ENCODE results near the gene MYO15B.

MYO15B gene

GRCh38 chr17:75602644-75603043 is 15.0 kb downstream of the MYO15B start:
- no peak for DNase-seq (ENCODE audit: low spot score)

GRCh38 chr17:75603123-75603522 is 15.5 kb downstream of the MYO15B start:
- no peak for DNase-seq (ENCODE audit: low spot score)

- no peak for DNase-seq (ENCODE audit: low spot score)
Observed at GRCh38 chr17:75604034-75604695, 16.6 kb downstream of the MYO15B start.

GRCh38 chr17:75605790-75606189 is 18.2 kb downstream of the MYO15B start:
- no peak for DNase-seq (ENCODE audit: low spot score)

GRCh38 chr17:75607086-75607485 is 19.5 kb downstream of the MYO15B start:
- no peak for DNase-seq (ENCODE audit: low spot score)

- DNase-seq (ENCODE audit: low spot score): peak; percentile 63
Observed at GRCh38 chr17:75610103-75610984, 22.7 kb downstream of the MYO15B start.

- no peak for DNase-seq (ENCODE audit: low spot score)
Observed at GRCh38 chr17:75611851-75612429, 24.3 kb downstream of the MYO15B start.

GRCh38 chr17:75612906-75613626 is 25.5 kb downstream of the MYO15B start:
- DNase-seq (ENCODE audit: low spot score): no peak

GRCh38 chr17:75614006-75614405 is 26.4 kb downstream of the MYO15B start:
- DNase-seq (ENCODE audit: low spot score): peak; percentile 97

- no peak for DNase-seq (ENCODE audit: low spot score)
Observed at GRCh38 chr17:75614556-75615270, 27.1 kb downstream of the MYO15B start.

GRCh38 chr17:75615301-75615700 is 27.7 kb downstream of the MYO15B start:
- DNase-seq (ENCODE audit: low spot score): peak; percentile 61

- no peak for DNase-seq (ENCODE audit: low spot score)
Observed at GRCh38 chr17:75616521-75617122, 29.0 kb downstream of the MYO15B start.

- DNase-seq (ENCODE audit: low spot score): no peak
Observed at GRCh38 chr17:75617218-75617617, 29.6 kb downstream of the MYO15B start.

- DNase-seq (ENCODE audit: low spot score): no peak
Observed at GRCh38 chr17:75617675-75618074, 30.1 kb downstream of the MYO15B start.

- DNase-seq (ENCODE audit: low spot score): peak; percentile 96
Observed at GRCh38 chr17:75619506-75620431, 32.2 kb downstream of the MYO15B start.

- DNase-seq (ENCODE audit: low spot score): no peak
Observed at GRCh38 chr17:75621489-75621888, 33.9 kb downstream of the MYO15B start.

- no peak for DNase-seq (ENCODE audit: low spot score)
Observed at GRCh38 chr17:75622076-75622475, 34.5 kb downstream of the MYO15B start.

- DNase-seq (ENCODE audit: low spot score): no peak
Observed at GRCh38 chr17:75622771-75623273, 35.2 kb downstream of the MYO15B start.

- no peak for DNase-seq (ENCODE audit: low spot score)
Observed at GRCh38 chr17:75623386-75623785, 35.8 kb downstream of the MYO15B start.

GRCh38 chr17:75624021-75624420 is 36.4 kb downstream of the MYO15B start:
- DNase-seq (ENCODE audit: low spot score): no peak

Data from HuH-7 (cell line).